Measurements from ENCODE around the gene TMEM14A. TPM values are rescaled to one million over a fixed set of nuclear protein-coding genes. Genes with fewer than 3 reads are reported as not detected.

Gene TMEM14A, protein sequence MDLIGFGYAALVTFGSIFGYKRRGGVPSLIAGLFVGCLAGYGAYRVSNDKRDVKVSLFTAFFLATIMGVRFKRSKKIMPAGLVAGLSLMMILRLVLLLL
- polyA plus RNA-seq (ENCODE audit: insufficient read length in 4 of 4): 10 to 100 TPM; 51.2 to 56.4 (median 55.9) TPM

DNA sequence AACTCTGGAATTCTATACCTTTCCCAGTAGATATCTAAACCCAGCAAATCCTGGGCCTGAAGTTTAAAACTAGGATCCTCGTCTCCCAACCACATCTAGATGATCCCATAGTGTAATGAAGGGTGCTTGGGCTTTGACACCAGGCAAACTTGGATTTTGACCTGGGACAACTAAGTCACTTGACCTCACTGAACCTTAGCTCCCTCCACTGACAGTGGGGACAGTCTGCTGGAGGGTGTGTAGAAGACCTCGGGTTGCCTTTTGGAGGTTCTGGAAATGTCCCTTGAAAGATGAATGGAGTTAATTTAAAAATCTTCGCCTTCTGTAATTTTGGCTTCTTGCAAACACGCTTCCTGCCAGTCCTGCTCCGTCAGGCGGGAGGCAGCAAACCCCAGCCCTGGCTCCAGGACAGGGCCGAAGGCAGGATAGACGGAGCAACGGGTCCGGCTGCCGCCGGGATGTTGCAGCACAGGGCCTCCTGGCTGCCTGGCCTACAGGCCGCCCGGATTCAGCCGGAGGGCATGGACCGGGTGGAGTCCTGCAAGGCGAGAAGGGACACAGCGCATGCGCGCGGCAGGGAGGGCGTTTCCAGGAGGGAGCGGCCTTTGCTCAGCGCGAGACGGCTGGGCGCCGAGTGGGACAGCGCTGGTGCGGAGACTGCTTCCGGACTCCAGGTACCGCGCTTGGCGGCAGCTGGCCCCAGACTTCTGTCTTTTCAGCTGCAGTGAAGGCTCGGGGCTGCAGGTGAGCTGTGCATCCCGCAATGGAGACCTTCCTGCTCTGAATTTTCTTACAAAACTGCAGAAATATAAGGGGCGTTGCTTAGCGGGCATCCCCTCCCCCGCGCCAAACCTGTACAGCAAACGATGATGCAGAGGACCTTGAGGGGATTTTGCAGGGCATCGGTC, at the start of gene TMEM14A:
Gene TMEM14A (plus strand): TSS at position 612 of the 908 bp plus-strand sequence. CDS start 5,990 bp downstream, outside the sequence.
- DNase-seq (ENCODE audit: low read depth in 4 of 4, low spot score in 3 of 4): peak; percentile 82 to 91 (median 86)

DNA sequence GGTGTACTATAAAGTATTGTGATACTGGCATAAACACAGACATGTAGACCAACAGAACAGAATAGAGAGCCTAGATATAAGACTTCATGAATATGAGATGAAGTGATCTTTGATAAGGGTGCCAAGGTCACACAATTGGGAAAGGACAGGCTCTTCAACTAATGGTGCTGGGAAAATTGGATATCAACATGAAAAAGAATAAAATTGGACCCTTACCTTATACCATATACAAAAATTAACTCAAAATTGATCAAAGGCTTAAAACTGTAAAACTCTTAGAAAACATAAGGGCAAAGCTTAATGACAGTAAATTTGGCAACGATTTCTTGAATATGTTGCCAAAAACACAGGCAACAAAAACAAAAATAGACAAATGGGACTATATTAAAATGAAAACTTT, 49.3 kb upstream of the TMEM14A start:
- no peak for DNase-seq (ENCODE audit: low read depth in 4 of 4, low spot score in 3 of 4)

DNA sequence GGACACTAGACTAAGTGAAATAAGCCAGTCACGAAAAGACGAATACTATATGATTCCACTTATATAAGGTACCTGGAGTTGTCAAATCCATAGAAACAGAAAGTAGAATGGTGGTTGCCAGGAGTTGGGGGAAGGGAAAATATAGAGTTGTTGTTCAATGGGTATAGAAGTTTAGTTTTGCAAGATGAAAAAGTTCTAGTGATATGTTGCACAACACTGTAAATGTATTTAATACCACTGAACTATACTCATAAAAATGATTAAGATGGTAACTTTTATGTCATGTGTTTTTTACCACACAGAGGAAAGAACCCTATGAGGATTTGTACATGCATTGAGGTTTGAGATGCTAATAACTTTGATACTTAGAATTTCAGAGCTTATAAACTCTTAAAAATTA, 48.1 kb upstream of the TMEM14A start:
- DNase-seq (ENCODE audit: low read depth in 4 of 4, low spot score in 3 of 4): no peak

DNA sequence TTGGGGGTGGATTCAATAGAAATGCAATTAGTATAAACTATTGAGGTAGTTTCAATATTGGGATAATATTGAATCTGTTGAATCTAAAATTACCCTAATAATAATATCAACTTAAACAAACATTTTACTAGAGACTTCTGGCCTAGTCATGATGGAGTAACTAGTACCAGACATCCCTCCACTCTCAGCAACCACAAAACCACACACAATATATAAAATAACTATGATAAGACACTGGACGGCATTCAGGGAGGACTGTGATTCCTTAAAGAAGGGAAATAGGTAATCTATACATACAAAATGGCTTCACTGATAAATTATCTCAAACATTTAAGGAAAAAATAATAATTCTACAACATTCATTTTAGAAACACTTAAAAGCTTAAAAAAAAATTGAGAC, 38.9 kb upstream of the TMEM14A start:
- DNase-seq (ENCODE audit: low read depth in 4 of 4, low spot score in 3 of 4): no peak

DNA sequence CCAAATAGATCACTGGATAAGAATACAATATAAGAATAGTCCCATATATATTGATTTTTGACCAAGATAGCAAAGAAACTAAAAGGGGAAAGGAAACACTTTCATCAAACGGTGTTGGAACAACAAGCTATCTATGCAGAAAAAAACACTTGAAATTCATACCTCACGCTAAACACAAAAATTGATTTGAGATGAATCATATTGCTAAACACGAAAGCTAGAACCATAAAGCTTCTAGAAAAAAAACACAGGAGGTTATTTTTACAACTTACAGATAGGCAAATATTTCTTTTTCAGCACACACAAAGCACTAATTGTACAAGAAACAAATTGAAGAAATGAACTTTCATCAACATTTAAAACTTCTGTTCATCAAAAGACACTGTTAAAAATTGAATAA, 36.7 kb upstream of the TMEM14A start:
- no peak for DNase-seq (ENCODE audit: low read depth in 4 of 4, low spot score in 3 of 4)

DNA sequence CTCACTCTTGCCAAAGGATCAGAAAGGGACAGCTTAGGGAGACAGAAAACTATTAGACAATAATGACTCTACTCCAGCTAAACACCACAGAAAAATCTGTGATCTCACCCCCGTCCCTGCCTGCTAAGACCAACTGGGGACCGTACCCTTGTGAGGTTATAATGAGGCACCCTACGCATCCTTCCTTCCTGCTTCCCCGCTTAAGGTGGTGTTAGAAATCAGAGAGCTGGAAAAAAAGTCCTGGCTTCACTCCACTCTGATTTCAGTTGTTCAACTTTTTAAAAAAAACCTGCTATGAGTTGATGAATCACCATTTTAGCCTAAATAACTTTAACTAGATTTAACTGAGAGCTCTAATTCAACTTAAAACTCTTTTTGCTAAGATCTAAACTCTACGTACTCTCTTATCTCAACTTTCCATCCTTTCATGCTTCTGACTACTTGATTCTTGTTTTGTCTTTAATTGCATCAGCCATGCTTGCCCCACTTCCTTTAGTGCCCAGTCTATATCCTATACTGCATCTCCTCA, 35.8 kb upstream of the TMEM14A start:
- no peak for DNase-seq (ENCODE audit: low read depth in 4 of 4, low spot score in 3 of 4)

DNA sequence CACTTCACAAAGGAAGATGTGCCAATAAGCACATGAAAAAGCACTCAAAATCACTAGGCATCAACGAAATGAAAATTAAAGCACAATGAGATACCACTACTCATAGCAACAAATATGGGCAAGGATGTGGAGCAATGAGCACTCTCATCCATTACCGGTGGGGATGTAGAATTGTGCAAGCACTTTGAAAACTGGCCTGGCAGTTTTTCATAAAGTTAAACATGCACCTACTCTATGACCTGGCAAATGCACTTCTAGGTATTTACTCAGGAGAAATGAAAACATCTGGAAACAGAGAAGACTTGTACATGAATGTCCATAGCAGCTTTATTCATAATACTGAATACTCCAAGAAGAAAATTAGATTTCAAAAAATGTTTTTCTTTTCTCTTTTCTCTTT, 34.1 kb upstream of the TMEM14A start:
- no peak for DNase-seq (ENCODE audit: low read depth in 4 of 4, low spot score in 3 of 4)

DNA sequence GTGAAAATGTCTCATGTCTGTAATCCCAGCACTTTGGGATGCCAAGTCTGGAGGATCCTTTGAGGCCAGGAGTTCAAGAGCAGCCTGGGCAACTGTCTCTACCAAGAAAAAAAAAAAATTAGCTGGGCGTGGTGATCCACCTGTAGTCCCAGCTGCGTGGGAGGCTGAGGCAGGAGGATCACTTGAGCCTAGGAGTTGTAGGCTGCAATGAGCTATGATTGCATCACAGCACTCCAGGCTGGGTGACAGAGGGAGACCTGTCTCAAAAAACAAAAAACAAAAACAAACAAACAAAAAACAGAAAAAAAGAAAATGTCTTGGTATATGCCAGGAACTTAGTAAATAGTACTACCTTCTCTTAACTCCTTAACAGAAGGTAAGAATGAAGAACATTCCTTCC, 31.4 kb upstream of the TMEM14A start:
- DNase-seq (ENCODE audit: low read depth in 4 of 4, low spot score in 3 of 4): no peak

DNA sequence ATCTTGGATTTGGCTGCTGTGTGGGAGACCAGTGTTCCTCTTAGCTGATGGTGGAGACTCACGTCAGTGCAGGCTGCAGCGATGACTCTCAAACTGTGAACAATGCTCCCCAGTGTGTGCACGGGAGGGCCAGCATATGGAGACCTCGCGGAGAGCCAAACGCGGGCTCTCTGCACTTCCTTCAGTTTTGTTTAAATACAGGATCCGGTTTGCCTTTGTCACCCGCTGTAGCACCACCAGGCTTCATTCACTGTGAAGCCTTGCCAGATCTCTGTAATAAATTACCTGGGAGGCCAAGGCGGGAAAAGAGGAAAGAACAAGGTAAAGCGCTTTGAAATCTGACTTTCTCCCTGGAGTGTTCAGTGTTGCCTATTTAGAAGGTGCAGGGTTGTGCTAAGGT, 30.7 kb upstream of the TMEM14A start:
- DNase-seq (ENCODE audit: low read depth in 4 of 4, low spot score in 3 of 4): no peak

DNA sequence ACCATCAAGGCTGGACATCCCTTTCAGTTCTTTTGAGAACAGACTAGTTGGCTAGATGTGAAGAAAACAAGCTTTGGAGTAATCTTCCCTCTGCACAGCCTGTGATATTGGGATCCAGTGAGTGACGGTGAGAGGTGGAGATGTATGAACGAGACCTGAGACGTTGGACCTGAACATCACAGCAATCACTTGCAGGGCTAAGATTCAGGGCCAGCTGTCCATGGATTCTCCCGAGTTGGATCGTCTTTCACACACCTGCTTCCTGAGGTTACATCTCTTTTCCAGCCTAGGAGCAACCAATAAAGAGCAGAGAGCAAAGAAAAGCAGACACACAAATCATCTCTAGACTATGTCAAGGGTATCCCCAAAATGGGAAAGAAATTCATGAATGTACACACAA, 30.0 kb upstream of the TMEM14A start:
- no peak for DNase-seq (ENCODE audit: low read depth in 4 of 4, low spot score in 3 of 4)

DNA sequence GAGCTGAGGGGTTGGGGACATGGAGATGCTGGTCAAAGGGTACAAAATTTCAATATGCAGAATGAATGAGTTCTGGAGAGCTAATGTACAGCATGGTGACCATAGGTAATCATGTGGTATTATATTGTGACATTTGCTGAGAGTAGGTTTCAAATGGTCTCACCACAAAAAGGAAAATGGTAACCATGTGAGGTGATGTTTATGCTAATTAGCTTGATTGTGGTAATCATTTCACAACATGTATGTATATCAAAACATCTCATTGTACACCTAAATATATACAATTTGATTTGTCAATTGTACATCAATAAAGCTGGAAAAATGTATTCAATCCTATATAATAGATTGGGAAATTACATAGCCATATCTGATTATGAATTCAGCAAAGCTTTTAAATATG, 29.5 kb upstream of the TMEM14A start:
- DNase-seq (ENCODE audit: low read depth in 4 of 4, low spot score in 3 of 4): no peak

DNA sequence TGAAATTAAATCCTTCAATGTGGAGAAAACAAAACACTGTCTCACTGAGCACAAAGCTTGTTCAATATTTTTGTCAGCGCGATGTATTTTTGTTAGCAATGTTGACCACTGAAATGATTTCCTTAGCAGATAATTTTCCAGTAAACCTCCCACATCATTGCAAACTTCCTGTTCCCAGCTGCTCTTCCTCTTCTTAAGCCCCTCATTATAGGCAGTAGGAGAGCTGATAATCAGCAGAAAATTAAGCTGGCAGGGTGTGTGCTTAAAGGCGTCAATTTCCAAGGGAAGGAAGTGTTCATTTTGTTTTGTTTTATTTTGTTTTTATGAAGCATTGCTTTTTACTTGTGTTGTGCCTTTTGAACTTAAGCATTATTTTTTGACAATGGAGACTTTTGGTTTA, 29.1 kb upstream of the TMEM14A start:
- no peak for DNase-seq (ENCODE audit: low read depth in 4 of 4, low spot score in 3 of 4)

DNA sequence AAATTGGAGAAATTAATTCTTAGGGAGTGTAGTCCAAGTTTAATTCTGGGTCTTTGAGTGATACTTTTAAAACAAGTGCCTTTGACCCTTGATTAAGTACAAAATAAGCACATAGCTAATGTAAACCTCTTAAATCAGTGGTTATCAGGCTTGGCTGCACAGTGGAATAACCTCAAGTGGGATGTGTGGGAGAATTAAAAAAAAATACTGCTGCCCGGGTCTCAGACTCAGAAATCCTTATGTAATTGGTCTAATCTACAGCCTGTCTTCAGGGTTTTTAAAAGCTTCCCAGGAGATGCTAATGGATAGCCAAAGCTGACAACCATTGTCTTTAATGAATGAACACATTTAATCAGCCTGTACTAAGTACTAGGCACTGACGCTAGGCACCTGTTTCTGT, 28.5 kb upstream of the TMEM14A start:
- DNase-seq (ENCODE audit: low read depth in 4 of 4, low spot score in 3 of 4): no peak

DNA sequence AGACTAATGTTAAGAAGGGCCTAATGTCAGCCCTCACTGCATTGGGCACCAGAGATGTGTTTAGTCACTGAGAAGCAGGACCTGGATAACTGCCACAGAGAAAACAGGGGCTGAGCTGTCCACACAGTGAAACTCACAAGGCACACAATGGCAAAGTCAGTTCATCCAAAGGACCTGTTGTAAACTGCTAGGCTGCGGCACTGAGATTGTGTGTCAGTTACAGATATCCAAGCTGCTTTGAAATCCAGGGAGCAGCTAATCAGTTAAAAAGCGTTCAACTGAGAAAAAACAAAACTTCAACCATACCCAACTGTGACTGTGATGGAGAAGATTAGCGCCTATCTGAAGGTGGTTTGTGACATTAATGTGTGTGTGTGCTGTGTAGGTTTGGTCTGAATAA, 27.8 kb upstream of the TMEM14A start:
- DNase-seq (ENCODE audit: low read depth in 4 of 4, low spot score in 3 of 4): no peak

DNA sequence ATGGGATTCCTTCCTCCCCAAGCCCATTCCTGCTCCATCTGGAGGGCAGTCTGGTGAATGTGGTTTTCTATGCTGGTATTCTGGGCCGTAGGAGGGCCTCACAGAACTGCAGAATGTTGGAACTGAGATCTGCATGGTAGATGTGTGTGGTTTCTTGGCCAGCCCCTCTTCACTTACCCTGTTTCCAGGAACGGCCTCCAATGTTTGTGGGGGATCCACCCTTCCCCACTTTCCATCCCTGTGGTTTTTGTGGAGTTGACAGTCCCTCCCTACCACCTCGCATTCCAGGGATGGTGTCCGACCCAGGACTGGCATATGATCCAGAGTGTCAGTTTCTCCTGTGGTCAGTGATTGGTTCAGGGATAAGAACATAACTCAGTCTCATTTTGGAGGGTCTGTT, 26.7 kb upstream of the TMEM14A start:
- DNase-seq (ENCODE audit: low read depth in 4 of 4, low spot score in 3 of 4): no peak

DNA sequence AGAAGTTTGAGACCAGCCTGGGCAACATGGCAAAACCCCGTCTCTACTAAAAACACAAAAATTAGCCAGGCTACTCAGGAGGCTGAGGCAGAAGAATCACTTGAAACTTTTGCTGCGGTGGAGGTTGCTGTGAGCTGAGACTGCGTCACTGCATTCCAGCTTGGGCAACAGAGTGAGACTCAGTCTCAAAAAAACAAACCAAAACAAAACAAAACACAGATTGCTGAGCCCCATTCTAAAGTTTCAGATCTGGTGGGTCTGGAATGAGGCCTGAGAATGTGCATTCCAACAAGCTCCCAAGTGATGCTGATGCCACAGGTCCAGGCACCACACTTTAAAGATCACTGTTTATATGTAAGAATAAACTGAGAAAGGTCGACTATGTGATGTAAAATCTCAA, 24.9 kb upstream of the TMEM14A start:
- no peak for DNase-seq (ENCODE audit: low read depth in 4 of 4, low spot score in 3 of 4)

DNA sequence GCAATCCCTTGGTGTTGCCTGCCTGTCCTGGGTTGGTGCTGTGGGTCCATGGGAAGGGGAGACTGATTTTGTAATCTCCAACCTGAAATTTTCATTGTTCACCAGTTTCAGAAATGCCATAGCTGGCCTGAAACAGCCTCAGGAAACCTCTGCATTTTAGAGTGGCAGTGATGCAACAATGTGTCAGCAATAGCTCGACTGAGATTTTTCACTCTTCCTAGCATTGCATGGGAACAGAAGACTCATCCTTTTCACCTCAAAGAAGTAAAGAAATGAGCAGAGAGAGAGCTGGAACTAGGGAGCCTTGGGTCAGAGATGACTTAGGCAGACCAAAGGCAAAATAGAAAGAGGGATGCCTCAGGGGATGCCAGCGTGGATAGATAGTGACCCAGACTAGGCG, 23.7 kb upstream of the TMEM14A start:
- no peak for DNase-seq (ENCODE audit: low read depth in 4 of 4, low spot score in 3 of 4)

DNA sequence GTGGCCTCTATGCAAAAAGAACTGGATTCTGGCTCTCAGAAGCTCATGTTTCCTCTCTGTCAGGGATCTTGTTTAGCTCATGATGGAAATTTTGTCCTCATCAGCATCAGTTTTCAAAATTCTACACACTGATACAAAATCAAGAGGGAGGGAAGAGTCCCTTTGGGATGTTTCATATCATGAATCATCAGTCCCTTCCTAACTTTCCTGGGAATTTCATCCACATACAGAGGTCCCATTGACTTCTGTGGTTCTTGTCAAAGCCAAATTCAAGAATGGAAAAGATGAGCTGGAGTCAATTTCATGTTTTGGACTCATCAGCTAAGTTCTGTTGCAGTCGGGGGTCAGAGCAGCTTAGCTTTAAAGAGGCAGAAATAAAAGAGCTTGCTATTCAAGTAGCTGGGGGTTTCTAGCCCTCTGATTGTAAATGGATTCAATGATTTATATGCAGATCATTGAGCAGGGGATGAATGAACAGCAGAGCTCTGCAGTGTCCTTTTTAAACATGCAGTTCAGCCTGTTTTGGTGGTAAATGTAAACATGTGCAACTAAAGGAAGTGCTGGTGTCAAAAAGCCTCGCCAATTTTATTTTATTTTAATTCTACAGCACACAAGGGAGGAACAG, 21.3 kb upstream of the TMEM14A start:
- no peak for DNase-seq (ENCODE audit: low read depth in 4 of 4, low spot score in 3 of 4)

DNA sequence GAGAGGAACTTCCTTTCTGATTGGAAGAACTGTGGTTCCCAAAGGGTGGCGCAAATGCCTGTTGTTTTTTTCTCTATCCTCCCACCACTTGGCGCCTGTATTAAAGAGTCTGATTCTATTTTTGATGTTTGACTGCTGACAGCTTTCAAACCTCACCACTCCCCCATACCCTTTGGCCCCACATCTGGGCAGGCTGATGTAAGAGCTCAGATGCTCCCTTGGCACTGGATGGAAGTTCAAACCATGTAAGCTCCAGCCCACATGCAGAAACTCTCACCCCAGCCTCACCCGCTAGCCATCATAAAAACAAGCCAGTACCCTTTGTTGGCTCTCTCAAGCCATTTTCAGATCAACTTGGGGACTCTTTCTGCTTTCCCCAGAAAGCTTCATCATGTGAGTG, 20.0 kb upstream of the TMEM14A start:
- no peak for DNase-seq (ENCODE audit: low read depth in 4 of 4, low spot score in 3 of 4)

DNA sequence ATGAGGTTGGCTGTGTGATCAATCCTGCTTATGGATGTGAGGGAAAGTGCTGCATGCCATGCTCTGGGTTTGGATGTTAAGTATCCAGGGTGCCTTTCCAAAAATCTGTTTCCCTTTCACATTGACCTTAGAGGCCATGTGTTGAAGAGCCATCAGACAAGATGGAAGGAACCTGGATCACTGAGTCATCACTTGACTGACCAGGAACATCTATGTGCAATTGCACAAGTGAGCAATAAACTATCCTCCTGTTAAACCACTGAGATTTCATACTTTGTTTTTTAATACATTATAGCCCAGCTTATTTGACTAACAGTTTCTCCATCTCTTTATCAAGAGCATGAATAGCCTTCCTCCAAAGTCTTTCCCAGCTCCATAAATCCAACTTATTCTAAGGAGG, 17.8 kb upstream of the TMEM14A start:
- DNase-seq (ENCODE audit: low read depth in 4 of 4, low spot score in 3 of 4): no peak

DNA sequence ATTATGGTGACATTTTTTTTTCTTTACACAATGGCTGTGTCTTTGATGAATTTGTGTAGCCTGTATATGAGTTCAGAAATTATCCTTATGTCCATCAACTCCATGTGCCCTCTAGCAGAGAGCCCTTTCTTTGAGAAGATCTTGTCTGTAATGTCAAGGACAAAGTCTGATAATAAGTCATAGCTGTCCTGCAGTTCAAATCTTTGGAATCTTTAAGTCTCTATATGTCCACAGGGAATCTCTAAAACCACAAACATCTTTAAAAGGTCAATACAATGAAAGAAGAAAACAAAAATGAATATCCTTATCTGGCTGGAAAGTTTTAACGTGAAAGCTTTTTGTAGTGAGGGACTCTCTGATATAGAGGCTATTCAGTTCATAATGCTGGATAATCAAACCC, 16.9 kb upstream of the TMEM14A start:
- no peak for DNase-seq (ENCODE audit: low read depth in 4 of 4, low spot score in 3 of 4)

DNA sequence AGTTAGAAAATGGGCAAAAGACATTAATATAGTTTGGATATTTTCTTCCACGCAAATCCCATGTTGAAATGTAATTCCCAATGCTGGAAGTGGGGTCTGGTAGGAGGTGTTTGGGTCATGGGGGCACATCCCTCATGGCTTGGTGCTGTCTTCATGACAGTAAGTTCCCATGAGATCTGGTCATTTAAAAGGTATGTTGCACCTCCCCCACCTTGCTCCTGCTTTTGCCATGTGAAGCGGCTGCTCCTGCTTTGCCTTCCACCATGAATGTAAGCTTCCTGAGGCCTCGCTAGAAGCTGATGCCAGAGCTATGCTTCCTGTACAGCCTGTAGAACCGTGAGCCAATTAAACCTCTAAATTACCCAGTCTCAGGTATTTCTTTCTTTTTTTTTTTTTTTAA, 16.3 kb upstream of the TMEM14A start:
- no peak for DNase-seq (ENCODE audit: low read depth in 4 of 4, low spot score in 3 of 4)
